ENCODE measurements around the gene MRM2. TPM values are rescaled to one million over a fixed set of nuclear protein-coding genes. Genes with fewer than 3 reads are reported as not detected.

Gene MRM2
- total RNA-seq, 4 donors from 2014 or later, result 16.0 to 21.9 (median 17.8) TPM

DNA sequence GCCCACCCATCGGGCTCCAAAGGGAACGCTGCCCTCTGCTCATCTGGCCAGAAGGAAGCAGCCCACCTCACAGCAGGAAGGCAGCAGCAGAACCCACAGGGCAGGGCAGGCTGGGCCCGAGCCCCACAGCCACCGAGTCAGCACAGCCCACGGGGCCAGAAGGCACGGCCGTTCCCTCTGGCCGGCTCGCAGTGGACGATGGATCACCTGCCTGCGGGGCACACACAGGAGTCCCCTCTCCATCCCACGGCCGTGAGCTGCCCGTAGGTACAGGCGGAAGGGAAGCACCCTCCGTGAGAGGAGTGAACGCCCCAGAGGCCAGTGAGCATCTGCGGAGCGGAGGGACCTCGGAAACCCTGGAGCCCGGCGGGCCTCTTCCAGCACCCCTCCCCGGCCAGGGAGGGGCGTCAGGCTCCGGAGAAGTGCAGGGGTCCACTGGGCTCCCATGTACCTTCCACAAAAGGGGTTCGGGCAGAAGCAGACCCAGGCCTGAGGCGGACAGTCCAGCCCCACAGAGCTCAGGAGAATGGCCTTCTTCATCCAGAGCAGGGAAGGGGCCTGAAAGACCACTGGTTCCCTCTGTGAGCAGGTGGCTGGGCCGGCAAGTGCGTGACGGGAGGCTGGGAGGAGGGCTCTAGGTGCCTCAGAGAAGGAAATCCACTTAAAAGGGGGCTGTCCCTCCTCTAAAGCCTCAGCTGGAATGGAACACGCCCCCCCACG, 11.7 kb upstream of the MRM2 start:
- H3K4me3 ChIP-seq, result no peak overlapping the region
- no peak for TF ChIP-seq EP300 (IDR thresholded peaks at IDR 0.05)
- no peak for TF ChIP-seq POLR2A (IDR thresholded peaks at IDR 0.05)
- TF ChIP-seq, protein P1, sequence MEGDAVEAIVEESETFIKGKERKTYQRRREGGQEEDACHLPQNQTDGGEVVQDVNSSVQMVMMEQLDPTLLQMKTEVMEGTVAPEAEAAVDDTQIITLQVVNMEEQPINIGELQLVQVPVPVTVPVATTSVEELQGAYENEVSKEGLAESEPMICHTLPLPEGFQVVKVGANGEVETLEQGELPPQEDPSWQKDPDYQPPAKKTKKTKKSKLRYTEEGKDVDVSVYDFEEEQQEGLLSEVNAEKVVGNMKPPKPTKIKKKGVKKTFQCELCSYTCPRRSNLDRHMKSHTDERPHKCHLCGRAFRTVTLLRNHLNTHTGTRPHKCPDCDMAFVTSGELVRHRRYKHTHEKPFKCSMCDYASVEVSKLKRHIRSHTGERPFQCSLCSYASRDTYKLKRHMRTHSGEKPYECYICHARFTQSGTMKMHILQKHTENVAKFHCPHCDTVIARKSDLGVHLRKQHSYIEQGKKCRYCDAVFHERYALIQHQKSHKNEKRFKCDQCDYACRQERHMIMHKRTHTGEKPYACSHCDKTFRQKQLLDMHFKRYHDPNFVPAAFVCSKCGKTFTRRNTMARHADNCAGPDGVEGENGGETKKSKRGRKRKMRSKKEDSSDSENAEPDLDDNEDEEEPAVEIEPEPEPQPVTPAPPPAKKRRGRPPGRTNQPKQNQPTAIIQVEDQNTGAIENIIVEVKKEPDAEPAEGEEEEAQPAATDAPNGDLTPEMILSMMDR (IDR thresholded peaks at IDR 0.05), result no peak
- no peak for TF ChIP-seq POLR2AphosphoS5 (IDR thresholded peaks at IDR 0.05)
- no peak for ATAC-seq
- H3K4me1 ChIP-seq, result peaks cover 0 to 9% (median 0%) of the 10 kb centered on the region in 3 donors
- no peaks in the 10 kb centered on the region for H3K9me3 ChIP-seq
- H3K27me3 ChIP-seq, result no peaks in the 10 kb centered on the region
- H3K27ac ChIP-seq, result no peak overlapping the region
- peaks cover 0 to 51% of the 10 kb centered on the region in 2 donors for H3K36me3 ChIP-seq
- 87 to 95% methylated on average over 3 to 4 of the region's 32 CpGs for WGBS, 2 donors (ENCODE audit: low coverage in 1 of 2)

GRCh38 chr7:2253021-2253420, 11.0 kb upstream of the MRM2 start:
- H3K4me3 ChIP-seq, result no peak overlapping the region
- peaks cover 0 to 51% of the 10 kb centered on the region in 2 donors for H3K36me3 ChIP-seq
- no peak for ATAC-seq
- 100% methylated on average over 2 of the region's 9 CpGs for WGBS, 2 donors (ENCODE audit: low coverage in 1 of 2)
- peaks cover 0 to 12% (median 0%) of the 10 kb centered on the region in 3 donors for H3K4me1 ChIP-seq
- H3K9me3 ChIP-seq, result no peaks in the 10 kb centered on the region
- TF ChIP-seq, protein P1 (IDR thresholded peaks at IDR 0.05), result no peak
- TF ChIP-seq EP300 (IDR thresholded peaks at IDR 0.05), result no peak
- no peak for TF ChIP-seq POLR2A (IDR thresholded peaks at IDR 0.05)
- TF ChIP-seq POLR2AphosphoS5 (IDR thresholded peaks at IDR 0.05), result no peak
- H3K27ac ChIP-seq, result no peak overlapping the region
- no peaks in the 10 kb centered on the region for H3K27me3 ChIP-seq

DNA sequence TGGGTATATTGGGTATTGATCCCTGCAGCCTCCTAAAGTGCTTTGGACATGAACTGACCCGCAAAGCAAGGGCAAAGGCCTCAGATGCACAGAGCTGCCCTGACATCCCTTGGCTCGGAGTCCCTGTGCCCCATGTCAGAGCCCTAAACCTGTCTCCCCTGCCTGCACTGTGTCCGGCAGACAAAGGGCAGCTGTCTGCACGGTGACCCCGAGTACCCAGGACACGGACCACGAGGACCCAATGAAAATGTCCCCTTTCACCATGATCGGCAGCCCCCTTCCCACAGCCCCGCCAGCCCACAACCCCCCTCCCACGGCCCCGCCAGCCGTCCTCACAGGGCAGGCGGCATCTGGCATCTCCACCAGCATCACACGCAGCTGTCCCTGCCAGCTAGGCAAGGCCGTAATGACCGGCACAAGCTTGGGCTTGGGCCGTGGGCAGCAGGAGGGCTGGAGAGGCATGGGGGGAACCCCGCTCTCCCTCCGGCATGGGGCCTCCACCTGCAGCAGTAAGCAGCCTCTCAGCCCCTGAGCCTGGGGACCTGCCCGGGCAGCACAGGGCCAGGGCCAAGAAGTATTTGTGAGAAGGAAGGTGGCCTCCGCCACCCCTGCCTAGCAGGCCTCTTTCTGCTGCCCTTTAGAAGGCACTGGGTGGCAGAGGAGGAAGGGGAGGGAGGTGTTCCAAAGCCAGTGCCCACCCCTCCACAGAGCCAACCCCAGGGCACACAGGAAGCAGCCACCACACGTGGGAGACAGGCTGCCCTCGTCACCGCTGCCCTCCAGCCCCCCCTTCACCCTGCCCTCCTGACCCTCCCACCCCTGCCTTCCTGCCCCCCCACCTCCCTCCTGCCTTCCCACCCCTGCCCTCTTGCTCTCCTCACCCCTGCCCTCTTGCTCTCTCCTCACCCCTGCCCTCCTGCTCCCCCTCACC, 10.1 kb upstream of the MRM2 start:
- Histone ChIP-seq H3K27me3 (no peaks in the 10 kb centered on the region), H3K9me3 (no peaks in the 10 kb centered on the region), H3K36me3 (peaks cover 0 to 44% of the 10 kb centered on the region in 2 donors), H3K27ac (no peak overlapping the region), H3K4me1 (peaks cover 0 to 12% (median 0%) of the 10 kb centered on the region in 3 donors), H3K4me3 (no peak overlapping the region)
- ATAC-seq, result no peak
- TF ChIP-seq EP300 (IDR thresholded peaks at IDR 0.05), result no peak
- WGBS, 2 donors (ENCODE audit: low coverage in 1 of 2), result 47 to 100% methylated on average over 1 to 3 of the region's 24 CpGs

- H3K27ac ChIP-seq, result no peak overlapping the region
- no peaks in the 10 kb centered on the region for H3K27me3 ChIP-seq
- H3K4me3 ChIP-seq, result no peak overlapping the region
- 40 to 48% methylated on average over 2 to 3 of the region's 10 CpGs for WGBS, 2 donors (ENCODE audit: low coverage in 1 of 2)
- peaks cover 0 to 12% (median 0%) of the 10 kb centered on the region in 3 donors for H3K4me1 ChIP-seq
- ATAC-seq, result no peak
- peaks cover 0 to 36% of the 10 kb centered on the region in 2 donors for H3K36me3 ChIP-seq
- no peak for TF ChIP-seq POLR2AphosphoS5 (IDR thresholded peaks at IDR 0.05)
- no peak for TF ChIP-seq EP300 (IDR thresholded peaks at IDR 0.05)
- TF ChIP-seq, protein P1 (IDR thresholded peaks at IDR 0.05), result no peak
- no peak for TF ChIP-seq POLR2A (IDR thresholded peaks at IDR 0.05)
- no peaks in the 10 kb centered on the region for H3K9me3 ChIP-seq
These were observed 9.4 kb upstream of the MRM2 start for GRCh38 chr7:2251381-2251780.

GRCh38 chr7:2249744-2250323, 7.8 kb upstream of the MRM2 start:
- Histone ChIP-seq H3K9me3 (no peaks in the 10 kb centered on the region), H3K27ac (peak overlapping the region in 2 of 4 donors; percentile 44 to 51), H3K4me3 (no peak overlapping the region), H3K36me3 (peaks cover 0 to 30% of the 10 kb centered on the region in 2 donors), H3K27me3 (no peaks in the 10 kb centered on the region), H3K4me1 (peaks cover 0 to 12% (median 0%) of the 10 kb centered on the region in 3 donors)
- WGBS, 2 donors (ENCODE audit: low coverage in 1 of 2), result 21% methylated on average over 4 of the region's 27 CpGs; no CpG with 5 or more reads in 1 of the 2 donors
- no peak for ATAC-seq
- TF ChIP-seq, protein P1 (IDR thresholded peaks at IDR 0.05), result no peak
- TF ChIP-seq POLR2AphosphoS5 (IDR thresholded peaks at IDR 0.05) (no peak), EP300 (IDR thresholded peaks at IDR 0.05) (no peak), POLR2A (IDR thresholded peaks at IDR 0.05) (no peak)

All from gastroesophageal sphincter (tissue), 4 donors.